NCI-H1694 (cell line): ENCODE results near the gene LBP.
"Not testable (repeated sequence)": the region's sequence is repeated elsewhere in the genome, so short reads cannot be mapped to it uniquely, and the experiment has no call there.

ENCODE experiments used
- DNase-seq: peaks from one replicate; lab custom pipeline; 2025; lab: John Stamatoyannopoulos, UW

The LBP gene

DNA sequence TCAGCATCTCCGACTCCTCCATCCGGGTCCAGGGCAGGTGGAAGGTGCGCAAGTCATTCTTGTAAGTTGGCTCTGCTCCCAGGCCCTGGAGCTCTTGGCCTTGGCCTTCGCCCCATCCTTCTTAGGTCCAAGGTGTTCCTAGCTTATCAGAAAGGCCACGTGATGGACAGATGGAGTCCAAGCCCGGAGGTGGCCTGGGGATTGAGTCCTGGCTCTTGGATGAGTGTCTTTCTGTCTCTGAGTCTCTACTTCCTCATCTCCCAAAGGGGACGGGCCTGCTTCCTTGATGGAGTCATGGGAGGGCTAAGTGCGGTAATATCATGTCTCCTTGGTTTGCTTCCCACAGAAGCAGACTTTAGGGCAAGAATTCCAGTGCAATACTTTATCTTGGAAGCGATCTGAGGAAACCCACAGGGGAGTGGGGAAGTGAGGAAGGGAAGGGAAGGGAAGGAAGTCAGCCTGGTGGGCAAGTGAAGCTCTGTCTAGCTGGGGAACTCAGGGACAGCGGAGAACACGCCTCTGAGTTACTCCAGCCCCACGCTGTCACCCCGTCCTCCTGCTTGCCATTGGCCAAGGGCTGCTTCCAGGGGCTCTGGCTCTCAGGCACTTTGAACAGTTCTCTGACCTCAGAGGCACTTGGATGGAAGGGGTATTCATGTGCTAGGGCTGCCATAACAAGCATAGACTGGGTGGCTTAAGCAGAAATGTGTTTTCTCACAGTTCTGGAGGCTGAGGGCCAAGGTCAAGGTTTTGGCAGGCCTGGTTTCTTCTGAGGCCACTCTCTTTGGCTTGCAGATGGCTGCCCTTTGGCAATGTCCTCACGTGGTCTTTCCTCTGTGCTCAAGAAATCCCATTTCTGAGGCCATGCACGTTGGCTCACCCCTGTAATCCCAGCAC is 4.8 kb downstream of the LBP start:
- DNase-seq: no peak

DNA sequence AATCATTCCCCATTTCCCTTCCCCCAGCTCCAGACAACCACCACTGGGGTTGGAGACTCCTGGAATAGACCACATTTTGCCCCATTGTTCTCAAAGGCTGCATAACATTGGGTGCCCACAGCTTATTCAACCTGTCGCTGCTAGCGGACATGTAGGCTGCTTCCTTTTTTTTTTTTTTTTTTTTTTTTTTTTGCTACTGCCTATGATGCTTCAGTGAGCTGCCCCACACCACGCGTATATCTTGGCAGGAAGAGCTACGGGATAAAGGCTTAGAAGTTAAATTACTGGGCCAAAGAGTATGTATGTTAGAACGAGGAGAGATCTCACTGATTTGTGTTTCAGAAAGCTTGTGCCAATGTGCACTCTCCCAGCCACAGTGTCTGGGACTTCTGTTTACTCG is 7.0 kb downstream of the LBP start:
- DNase-seq: no peak

GRCh38 chr20:38354227-38354626 is 7.9 kb downstream of the LBP start:
- DNase-seq: no peak

- DNase-seq: no peak
Measured at GRCh38 chr20:38355161-38356012, 9.1 kb downstream of the LBP start.

GRCh38 chr20:38357653-38358207 is 11.4 kb downstream of the LBP start:
- no peak for DNase-seq

DNA sequence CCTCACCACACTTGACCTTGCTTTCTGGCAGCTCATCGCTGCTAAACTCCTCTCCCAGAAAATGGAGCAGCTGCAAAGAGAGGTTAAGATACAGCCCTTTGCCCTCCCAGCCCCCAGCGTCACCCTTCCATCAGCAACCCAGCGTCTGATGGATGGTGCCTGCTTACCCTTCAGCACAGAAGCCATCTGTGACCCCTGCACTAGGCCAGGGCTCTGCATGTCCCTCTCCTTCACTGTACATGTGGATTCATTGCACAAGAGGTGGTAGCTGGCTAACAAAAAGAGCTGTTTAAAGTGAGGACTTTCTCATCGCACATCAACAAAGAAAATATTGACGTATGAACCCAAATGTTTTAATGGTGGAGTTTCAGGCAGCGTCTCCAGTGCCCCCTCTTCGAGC is 12.3 kb downstream of the LBP start:
- no peak for DNase-seq

- no peak for DNase-seq
Measured at GRCh38 chr20:38363004-38363747, 16.9 kb downstream of the LBP start.

GRCh38 chr20:38369389-38369788 is 23.1 kb downstream of the LBP start:
- DNase-seq: no peak

DNA sequence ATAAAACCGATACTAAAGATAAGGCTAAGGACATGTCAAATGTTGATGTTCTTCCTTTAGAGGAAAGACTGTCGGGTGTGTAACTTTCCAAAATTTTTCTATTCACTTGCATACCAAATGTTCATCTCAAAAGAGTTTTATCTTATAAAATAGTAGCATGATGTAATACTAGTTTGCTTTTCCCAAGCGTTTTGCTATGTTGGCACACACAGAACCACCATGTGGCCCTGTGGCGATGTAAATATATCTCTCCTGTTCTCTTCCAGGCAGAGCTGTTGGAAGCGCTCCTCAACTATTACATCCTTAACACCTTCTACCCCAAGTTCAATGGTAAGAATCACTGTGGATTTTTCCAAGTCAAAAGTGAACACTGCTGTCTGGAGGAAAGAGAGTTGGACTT is 26.5 kb downstream of the LBP start:
- DNase-seq: no peak

- no peak for DNase-seq
Measured at GRCh38 chr20:38373231-38373867, 27.1 kb downstream of the LBP start.

DNA sequence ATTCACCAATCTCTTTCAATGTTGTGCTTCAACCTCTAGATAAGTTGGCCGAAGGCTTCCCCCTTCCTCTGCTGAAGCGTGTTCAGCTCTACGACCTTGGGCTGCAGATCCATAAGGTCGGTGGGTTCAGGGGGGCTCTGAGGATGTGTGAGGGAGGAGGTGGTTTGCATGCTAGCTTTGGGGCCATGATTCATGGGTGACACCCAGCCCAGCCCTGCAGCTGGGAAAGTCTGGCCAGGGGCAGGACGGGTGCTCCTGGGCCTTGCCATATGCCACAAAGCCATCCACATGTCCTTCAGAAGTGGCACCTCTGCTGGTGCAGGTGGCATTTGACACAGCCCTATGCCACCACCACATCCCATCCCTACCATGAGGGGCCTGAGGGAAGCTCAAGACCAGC is 27.6 kb downstream of the LBP start:
- DNase-seq: no peak

GRCh38 chr20:38377039-38377685 is 30.9 kb downstream of the LBP start:
- DNase-seq: no peak

- DNase-seq: not testable (repeated sequence)
Measured at GRCh38 chr20:38377838-38378237, 31.6 kb downstream of the LBP start.

- no peak for DNase-seq
Measured at GRCh38 chr20:38383147-38383546, 36.9 kb downstream of the LBP start.

GRCh38 chr20:38386004-38386403 is 39.7 kb downstream of the LBP start:
- DNase-seq: no peak

GRCh38 chr20:38386851-38387250 is 40.6 kb downstream of the LBP start:
- no peak for DNase-seq

GRCh38 chr20:38387953-38388352 is 41.7 kb downstream of the LBP start:
- DNase-seq: no peak

- no peak for DNase-seq
Measured at GRCh38 chr20:38392356-38392755, 46.1 kb downstream of the LBP start.

GRCh38 chr20:38393259-38393658 is 47.0 kb downstream of the LBP start:
- DNase-seq: no peak

- DNase-seq: no peak
Measured at GRCh38 chr20:38395165-38395564, 48.9 kb downstream of the LBP start.
